GM21737 (cell line): ENCODE results near the gene PDK4.
"Not testable (repeated sequence)": the region's sequence is repeated elsewhere in the genome, so short reads cannot be mapped to it uniquely, and the experiment has no call there.

Source experiments
- ATAC-seq: cut with Tn5 transposase; IDR thresholded peaks from one replicate; pipeline ENCODE4 v1.9.1; 2021; ENCODE audit warnings: mild to moderate bottlenecking, moderate library complexity; ENCODE audit not compliant: unreplicated experiment

The PDK4 gene

DNA sequence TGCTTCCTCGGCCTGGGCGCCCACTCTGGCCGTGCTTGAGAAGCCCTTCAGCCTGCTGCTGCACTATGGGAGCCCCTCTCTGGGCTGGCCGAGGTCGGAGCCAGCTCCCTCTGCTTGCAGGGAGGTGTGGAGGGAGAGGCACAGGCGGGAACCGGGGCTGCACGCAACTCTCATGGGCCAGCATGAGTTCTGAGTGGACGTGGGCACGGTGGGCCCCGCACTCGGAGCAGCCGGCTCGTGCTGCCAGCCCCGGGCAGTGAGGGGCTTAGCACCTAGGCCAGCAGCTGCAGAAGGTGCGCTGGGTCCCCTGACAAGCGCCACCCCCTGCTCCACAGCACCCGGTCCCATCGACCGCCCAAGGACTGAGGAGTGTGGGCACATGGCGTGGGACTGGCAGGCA lies 9.0 kb upstream of the PDK4 start:
- ATAC-seq = no peak

DNA sequence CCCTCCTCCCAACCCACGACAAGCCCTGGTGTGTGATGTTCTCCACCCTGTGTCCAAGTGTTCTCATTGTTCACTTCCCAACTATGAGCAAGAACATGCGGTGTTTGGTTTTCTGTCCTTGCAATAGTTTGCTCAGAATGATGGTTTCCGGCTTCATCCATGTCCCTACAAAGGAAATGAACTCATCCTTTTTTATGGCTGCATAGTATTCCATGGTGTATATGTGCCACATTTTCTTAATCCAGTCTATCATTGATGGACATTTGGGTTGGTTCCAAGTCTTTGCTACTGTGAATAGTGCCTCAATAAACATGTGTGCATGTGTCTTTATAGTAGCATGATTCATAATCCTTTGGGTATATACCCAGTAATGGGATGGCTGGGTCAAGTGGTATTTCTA lies 8.5 kb upstream of the PDK4 start:
- ATAC-seq = not testable (repeated sequence)

DNA sequence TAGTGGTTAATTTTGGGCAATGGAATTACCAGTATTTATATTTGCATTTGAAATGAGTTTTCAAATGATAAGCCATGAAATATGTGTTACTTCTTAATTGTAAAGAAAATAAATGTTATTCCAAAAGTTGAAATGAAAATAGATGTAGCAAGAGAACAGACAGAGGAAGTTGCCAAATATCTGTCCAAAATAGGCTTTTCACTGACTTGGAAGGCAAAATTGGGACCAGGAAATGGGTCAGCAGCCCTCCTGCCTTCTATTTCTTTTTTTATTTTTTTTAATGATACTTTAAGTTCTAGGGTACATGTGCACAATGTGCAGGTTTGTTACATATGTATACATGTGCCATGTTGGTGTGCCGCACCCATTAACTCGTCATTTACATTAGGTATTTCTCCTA lies 8.1 kb upstream of the PDK4 start:
- ATAC-seq = not testable (repeated sequence)

DNA sequence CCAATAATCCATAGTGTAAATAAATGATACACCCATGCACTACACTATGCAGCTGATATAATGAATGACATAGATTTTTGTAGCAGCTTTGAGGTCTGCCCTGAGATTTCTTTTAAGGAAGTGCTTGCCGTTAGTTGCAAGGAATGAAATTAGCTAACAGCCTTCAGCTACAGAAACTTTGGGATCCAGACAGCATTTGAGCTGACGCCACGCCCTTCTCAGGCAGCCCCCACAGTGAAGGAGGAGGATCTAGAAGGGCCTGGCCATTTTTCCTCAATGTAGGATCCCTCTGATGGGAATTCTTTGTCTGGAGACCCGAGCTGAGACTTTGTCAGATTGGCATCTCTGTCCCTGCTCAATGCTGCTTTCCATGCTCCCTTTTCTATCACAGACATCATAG lies 6.1 kb upstream of the PDK4 start:
- no peak for ATAC-seq

DNA sequence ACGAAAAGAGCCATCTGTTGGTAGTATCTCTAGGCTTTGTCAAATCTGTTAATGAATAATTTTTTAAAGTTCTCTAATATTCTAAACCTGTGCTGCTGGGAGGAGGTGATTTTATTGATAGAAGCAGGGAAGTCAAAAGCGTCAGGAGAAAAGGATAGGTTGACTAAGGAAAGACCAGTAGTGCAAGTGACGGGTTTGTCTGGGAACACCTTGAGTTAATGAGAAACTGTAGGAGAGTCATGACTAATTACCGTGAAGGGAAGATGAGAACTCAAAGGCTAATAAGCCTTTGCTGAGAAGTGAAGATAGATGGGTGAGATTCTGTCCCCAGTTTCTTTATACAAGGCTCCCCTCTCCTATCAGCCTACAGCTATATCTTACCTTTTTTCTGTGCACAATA lies 5.0 kb upstream of the PDK4 start:
- no peak for ATAC-seq

DNA sequence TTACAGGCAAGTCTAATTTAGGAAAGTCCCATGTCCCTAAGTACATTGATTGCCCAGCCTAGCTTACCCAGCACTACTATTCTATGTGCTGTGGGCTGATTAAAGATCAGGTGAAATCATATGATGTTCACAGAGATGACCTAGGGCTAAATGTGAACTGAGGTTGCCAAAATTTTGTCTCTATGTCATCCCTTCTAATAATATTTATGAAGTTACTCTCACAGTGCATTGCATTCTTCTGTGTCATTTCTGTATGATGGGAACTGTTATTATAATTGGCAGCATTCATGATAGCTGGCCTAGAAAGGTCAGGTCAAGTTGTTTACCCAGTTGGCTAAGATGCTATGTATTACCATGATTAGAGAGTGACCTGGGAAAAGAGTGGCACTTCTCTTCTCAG lies 2.8 kb upstream of the PDK4 start:
- ATAC-seq = no peak

DNA sequence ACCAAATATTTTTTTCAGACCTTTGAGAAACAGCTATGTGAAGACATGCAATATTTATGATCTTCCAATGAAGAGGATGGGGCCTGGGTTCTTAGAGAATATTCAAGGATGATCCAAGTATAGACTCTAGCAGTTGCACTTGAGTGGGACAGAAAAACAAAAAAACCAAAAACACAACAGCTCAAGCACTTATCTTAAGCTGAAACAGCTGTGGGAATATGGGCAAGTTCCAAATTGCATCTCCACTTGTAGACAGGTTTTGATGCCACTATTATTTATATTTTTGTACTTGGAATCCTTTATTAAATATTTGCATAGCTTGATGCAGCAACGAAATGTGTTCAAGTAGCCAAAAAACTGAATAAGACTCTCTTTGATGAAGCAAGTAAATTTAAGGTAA lies 2.2 kb upstream of the PDK4 start:
- no peak for ATAC-seq

DNA sequence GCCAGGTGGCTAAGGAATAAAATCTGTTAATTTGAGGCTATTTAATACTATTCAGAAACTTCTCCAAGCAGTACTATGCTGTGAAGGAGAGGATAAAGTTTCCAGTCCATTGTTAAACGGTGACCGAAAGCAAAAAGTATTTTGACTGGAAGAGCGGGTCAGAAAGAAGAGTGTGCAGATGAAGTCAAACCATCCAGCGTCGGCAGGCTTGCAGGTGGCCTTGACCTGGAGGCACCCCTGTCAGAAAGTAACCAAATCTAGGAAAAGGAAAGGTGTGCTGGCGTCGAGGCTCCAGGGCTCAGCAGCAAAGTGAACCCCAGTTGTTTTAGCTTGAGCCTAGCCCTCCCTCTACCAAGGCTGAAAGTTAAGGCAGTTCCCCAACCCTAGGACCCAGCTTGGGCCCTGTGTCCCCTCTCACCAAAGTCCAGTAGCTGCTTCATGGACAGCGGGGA lies 544 bp downstream of the PDK4 start:
- no peak for ATAC-seq

DNA sequence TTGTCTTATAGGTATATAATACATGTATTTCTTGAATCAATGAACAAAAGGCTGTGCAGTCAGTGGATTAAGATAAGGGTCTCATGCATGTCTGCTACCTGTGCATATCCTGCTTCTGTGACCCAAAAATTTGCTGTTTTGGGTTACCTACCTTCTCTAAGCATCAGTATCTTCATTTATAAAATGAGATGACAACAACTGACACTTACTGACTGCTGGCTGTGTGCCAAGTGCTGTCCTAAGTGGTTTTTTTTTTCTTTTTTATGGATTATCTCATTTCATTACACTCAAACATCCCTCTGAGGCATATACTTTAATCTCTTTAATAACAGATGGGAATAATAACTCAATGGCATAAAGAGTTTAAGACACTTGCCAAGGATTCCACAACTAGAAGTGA lies 2.1 kb downstream of the PDK4 start:
- no peak for ATAC-seq

DNA sequence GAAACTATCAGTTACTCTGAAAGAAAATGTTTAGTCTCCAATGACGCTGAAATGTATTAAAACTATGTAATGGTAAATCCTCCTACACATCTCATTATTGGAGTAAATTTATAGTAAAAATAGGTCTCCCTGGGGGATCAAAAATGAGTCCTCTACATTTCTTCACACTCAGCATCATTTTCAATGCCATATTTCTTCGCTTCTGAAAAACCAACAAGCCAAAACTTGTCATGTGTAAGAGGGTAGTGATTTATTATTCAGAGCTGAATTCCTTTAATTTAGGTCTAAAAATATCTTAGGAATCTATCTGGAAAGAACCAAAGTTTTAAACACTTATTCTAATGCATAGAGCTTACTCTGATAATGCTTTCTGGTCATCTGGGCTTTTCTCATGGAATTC lies 3.0 kb downstream of the PDK4 start:
- ATAC-seq = no peak

DNA sequence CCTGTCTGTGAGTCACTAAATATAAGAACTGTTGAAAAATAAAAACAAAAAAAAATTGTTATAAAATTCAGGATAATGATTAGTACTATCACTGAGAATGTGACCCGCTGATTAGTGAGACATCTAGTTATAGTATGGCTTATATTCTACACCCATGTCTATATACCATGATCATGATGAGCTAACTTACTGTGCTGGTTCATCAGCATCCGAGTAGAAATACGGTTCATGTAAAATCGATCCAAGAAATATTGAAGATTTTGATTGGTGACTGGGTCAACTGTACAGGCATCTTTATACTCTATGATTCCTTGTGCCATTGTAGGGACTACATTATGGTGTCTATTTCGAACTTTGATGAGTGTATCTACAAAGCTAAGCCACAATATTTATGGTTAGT lies 3.7 kb downstream of the PDK4 start:
- ATAC-seq = no peak

DNA sequence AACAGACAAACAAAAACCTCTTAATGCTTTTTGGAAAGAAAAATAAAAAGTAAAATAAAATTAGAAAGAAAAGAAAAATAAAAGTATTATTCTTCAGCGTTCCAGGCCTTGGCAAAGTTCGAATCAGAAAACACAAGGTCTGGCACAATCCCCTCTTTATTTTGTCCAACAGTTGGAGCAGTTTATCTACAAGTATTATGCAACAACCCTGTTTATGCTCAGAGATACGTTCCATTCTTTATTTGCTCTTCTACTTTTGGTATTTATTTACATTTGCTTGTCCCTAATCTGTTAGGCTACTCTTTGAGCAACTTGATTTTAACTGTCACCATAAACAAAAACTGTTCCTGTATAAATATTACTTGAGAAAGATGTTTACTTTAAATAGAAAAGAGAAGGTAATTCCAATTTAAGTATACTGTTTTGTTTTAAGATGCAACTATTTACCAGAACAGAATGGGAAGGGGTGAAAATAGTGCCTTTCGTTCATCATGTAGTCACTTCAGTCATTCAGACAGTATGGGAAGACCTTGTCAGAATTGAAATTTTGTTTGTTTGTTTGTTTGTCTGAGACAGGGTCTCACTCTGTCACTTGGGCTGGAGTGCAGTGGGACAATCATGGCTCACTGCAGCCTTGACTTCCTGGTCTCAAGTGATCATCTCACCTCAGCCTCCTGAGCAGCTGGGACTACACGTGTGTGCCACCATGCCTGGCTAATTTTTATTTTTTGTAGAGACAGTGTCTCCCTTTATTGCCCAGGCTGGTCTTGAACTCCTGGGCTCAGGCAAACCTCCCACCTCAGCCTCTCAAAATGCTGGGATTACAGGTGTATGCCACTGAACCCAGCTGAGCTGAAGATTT lies 5.7 kb downstream of the PDK4 start:
- no peak for ATAC-seq

DNA sequence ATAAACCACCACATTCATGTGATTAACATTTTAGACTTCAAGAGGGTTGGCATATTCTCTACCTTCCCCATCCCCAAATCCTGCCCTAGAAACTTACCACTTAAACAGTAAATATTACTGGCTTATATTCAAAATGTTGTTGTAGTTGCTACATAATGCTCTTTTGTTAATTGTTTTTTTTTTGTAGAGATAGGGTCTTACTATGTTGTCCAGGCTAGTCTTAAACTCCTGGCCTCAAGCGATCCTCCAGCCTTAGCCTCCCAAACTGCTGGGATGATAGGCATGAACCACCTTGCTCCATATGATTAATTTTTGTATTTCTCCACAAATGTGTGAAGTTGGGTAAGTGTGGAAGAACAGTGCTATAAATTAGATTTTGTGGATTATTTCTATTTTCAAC lies 6.5 kb downstream of the PDK4 start:
- ATAC-seq = no peak

DNA sequence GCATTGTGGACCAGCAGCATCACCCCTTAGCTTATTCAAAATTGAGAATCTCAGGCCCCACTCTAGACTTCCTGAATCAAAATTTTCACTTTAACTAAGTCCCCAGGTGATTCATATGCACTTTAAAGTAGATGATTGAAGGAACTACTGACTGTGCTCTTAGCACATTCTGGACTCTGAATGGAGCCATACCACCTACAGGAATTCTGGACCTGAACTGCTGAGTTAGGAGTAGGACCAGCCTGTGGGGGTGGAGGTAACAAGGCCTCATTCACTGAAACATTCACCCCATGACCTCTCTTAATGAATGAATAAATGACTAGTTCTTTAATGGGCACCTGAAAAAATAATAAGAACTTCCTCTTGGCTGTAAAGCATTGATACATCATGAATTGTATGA lies 7.3 kb downstream of the PDK4 start:
- ATAC-seq = no peak

DNA sequence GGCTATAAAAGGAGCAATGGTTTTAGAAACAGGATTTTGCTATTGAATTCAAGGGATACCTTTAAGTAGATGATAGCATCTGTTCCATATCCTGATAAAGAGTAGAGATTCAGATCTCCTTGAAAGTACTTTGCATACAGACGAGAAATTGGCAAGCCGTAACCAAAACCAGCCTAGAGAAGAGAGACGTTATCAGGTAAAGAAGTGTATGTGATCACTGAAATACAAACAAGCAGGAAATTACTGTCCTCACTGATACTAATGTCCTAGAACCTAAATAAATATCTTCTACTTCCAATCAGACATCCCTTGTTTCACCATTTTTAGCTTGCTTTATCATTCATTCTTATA lies 9.4 kb downstream of the PDK4 start:
- ATAC-seq = no peak

DNA sequence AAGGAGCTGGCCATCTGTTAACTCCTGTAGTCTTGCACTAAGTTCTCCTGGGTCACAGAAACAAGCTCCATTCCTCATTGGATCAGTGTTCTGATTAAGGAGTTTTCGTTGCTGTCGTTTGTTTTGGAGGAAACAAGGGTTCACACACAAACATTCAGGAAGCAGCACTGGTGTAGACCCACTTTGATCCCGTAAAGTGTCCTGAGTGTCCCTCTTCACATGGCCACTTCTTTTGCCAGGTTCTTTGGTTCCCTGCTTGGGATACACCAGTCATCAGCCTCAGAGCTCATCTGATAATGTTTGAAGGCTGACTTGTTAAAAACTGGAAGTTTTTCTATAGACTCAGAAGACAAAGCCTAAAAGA lies 10.9 kb downstream of the PDK4 start:
- no peak for ATAC-seq

DNA sequence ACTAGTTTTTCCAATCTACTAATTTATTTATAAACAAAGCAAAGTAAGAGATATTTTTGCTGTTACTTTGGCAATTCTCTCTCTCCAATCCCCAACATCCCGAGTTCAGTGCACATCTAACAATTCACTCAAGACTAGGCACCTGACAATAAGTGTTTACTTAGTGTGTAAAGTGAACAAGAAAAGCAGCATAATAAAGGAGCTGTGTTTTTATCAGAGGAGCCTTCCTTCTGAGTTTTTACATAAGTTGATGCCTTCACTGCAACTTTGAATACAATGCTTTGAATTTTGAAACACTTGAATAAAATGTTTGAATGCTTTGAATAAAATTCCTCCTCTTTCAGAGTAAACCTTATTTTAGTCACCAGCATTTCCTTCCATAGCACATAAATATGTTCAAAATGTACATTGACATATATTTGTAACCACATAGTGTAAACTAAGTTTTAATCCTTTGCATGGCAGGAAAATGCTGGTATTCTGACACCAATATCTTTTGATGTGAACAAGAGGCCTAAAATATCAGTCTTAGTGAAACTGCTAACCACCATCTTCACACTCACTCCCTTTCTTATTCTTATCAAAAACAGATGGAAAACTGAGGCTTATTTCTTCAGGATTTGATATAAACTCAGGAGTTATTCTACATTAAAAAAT lies 11.4 kb downstream of the PDK4 start:
- no peak for ATAC-seq

DNA sequence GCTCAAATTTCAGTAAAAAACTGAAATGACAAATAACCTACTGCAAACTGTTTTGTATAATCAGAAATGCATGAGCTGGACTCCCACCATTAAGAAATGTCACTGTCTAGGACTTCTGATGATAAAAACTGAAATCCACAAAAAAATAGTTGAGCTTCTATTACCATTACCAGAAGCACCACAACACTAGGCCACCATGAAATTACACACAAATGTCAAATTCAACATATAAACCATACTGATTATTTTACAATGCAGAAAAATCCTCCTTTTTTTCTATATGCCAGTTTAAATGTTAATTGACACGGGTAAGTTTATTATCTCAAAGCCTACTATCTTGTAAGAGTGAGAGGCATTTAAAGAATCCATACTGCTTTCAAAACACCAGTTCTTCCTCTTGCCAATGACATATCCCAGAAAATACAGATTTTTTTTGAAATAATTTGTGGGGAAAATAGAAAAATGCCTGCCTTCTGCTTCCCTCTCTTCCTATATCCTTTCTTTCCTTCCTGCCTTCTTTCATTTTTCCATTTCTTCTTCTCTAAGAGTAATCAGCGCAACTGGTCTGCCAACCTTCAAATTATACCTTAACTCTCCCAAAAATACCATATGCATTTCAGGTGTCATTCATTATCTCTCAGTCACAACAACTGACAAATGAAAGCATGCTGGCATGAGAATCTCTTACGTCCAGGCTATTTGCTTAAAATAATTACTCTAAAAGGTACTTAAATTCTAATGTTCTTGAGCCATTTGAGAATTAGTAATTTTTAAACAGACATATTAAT lies 12.3 kb downstream of the PDK4 start:
- ATAC-seq = no peak

DNA sequence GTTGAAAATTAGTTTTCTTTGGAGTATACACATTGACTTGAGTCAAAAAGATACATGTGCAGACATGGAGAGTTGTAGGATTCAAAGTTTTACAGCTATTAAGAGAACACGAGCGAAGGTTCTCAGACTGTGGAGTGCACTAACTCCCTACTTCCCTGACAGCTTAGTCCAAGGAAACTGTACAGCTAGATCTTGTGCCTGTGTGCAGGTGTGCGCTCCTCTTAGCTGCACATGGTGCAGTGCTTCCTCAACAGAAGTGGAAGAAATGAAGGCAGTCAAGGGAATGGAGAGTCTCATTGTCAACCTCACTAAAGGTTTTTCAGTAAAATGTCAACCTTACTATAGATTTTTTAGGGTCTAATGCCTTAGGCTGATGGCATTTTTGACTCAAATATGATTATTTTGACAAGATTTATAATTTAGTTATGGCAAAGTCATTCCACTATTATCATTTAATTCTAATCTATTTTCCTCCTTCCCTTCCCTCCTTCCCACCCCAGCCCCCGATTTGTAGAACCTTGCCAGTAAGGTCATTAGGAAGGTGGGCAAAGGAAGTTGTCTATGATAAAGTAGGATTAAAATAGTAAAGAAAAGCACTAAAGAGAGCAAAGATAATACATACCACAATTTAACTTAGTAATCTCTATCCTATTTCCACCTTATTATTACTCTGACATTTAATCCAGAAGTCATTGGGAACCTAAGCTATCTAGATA lies 13.6 kb downstream of the PDK4 start:
- ATAC-seq = no peak

DNA sequence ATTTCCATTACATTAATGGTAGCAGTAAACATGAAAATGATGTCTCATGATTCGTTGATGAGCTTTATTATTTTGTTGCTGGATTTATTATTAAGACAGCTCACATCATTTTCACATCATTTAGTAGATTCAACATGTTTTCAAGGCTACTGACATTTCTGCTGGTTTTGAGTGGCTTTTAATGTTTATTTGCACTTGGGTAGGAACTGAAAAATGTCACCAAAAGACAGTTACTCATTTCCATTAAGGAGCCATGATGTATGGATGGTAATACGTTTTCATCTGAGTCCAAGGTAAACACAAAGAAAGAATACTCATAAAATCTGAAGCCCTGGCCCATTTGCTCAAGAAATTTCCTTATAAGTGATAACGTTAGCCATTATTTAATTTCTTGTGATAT lies 14.8 kb downstream of the PDK4 start:
- ATAC-seq = no peak

DNA sequence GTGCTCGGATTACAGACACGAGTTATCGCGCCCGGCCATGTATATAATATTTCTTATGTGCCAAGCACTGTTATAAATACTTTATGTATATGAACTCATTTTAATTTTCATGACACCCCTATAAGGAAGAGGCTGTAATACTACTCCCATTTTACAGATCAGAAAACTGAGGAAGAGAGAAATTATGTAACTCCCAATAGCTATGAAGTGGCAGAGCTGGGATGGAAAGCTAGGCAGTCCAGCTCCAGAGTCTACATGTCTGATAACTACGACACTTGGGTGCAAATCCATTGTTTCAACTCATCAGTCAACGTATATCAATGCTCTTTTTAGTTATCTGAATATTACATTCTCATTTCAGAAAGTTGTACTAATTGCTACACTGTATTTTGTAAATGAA lies 17.0 kb downstream of the PDK4 start:
- ATAC-seq = no peak
